Caki2 (cell line): Measurements from ENCODE around the gene AK9. TPM values are rescaled to one million over a fixed set of nuclear protein-coding genes. Genes with fewer than 3 reads are reported as not detected.

Experiments
- DNase-seq: peaks from one replicate; pipeline ENCODE4 v3.0.0-alpha.2; 2015; ENCODE audit warnings: low read depth
- in situ Hi-C: cut with HindIII; loops from 2 replicates; pipeline ENCODE4 v1.10.0; 2016; ENCODE audit warnings: low sequenced_read_pairs, low pct_unique_long_range_greater_than_20kb, mixed read lengths
- total RNA-seq: library from RNA; depleted of rRNA; stranded (reverse); fragments of >200 nt; shearing (Covaris generic); gene quantifications from 2 replicates; pipeline ENCODE4 v1.2.3, GENCODE V29; 2014; ENCODE audit warnings: low replicate concordance

AK9 gene
- total RNA-seq, 1 experiment from 2014 or later, result 0.14 TPM

GRCh38 chr6:109455437-109456110 is 235.4 kb downstream of the AK9 start, which contains the start of gene MICAL1:
Gene MICAL1 (minus strand): TSS chr6:109455772. CDS start chr6:109454196, 1,576 bp downstream.
- in situ Hi-C loops, result no loop called here
- DNase-seq, result peak; percentile 57

- no peak for DNase-seq
- in situ Hi-C loops, result no loop called here
Measured at GRCh38 chr6:109454496-109455436, 236.2 kb downstream of the AK9 start.

- in situ Hi-C loops, result no loop called here
- DNase-seq, result no peak
Measured at GRCh38 chr6:109453594-109454495, 237.2 kb downstream of the AK9 start.

- DNase-seq, result no peak
- in situ Hi-C loops, result no loop called here
Measured at GRCh38 chr6:109453156-109453555, 237.8 kb downstream of the AK9 start.

- in situ Hi-C loops, result no loop called here
Measured at GRCh38 chr6:109452181-109452580, 238.8 kb downstream of the AK9 start.

GRCh38 chr6:109451376-109451775 is 239.6 kb downstream of the AK9 start:
- no peak for DNase-seq
- in situ Hi-C loops, result no loop called here

More at GRCh38 chr6:109452181-109452580, 238.8 kb downstream of the AK9 start:
- DNase-seq, result no peak

GRCh38 chr6:109450801-109451200 is 240.2 kb downstream of the AK9 start:
- DNase-seq, result no peak
- in situ Hi-C loops, result no loop called here

- in situ Hi-C loops, result no loop called here
- DNase-seq, result no peak
Measured at GRCh38 chr6:109449795-109450673, 241.0 kb downstream of the AK9 start.

- in situ Hi-C loops, result no loop called here
Measured at GRCh38 chr6:109449064-109449794, 241.8 kb downstream of the AK9 start.

GRCh38 chr6:109448615-109449014 is 242.4 kb downstream of the AK9 start:
- no peak for DNase-seq
- in situ Hi-C loops, result no loop called here

More at GRCh38 chr6:109449064-109449794, 241.8 kb downstream of the AK9 start:
- DNase-seq, result no peak

GRCh38 chr6:109447878-109448555 is 243.0 kb downstream of the AK9 start:
- in situ Hi-C loops, result no loop called here
- DNase-seq, result peak; percentile 30

- no peak for DNase-seq
- in situ Hi-C loops, result no loop called here
Measured at GRCh38 chr6:109447087-109447486, 243.9 kb downstream of the AK9 start.

- in situ Hi-C loops, result no loop called here
- no peak for DNase-seq
Measured at GRCh38 chr6:109446541-109446940, 244.5 kb downstream of the AK9 start.

GRCh38 chr6:109446072-109446471 is 244.9 kb downstream of the AK9 start:
- DNase-seq, result no peak
- in situ Hi-C loops, result no loop called here

GRCh38 chr6:109445382-109445781 is 245.6 kb downstream of the AK9 start:
- in situ Hi-C loops, result no loop called here
- no peak for DNase-seq

GRCh38 chr6:109443425-109443950 is 247.5 kb downstream of the AK9 start:
- in situ Hi-C loops, result no loop called here
- no peak for DNase-seq
